ENCODE results near the gene ZNF584. TPM values are rescaled to one million over a fixed set of nuclear protein-coding genes. Genes with fewer than 3 reads are reported as not detected.
A peak's percentile ranks its signal among the peaks of the same experiment; 100 is the strongest.

Gene ZNF584
- total RNA-seq, 2 experiments from 2014 or later: 9.8 to 10.4 TPM

DNA sequence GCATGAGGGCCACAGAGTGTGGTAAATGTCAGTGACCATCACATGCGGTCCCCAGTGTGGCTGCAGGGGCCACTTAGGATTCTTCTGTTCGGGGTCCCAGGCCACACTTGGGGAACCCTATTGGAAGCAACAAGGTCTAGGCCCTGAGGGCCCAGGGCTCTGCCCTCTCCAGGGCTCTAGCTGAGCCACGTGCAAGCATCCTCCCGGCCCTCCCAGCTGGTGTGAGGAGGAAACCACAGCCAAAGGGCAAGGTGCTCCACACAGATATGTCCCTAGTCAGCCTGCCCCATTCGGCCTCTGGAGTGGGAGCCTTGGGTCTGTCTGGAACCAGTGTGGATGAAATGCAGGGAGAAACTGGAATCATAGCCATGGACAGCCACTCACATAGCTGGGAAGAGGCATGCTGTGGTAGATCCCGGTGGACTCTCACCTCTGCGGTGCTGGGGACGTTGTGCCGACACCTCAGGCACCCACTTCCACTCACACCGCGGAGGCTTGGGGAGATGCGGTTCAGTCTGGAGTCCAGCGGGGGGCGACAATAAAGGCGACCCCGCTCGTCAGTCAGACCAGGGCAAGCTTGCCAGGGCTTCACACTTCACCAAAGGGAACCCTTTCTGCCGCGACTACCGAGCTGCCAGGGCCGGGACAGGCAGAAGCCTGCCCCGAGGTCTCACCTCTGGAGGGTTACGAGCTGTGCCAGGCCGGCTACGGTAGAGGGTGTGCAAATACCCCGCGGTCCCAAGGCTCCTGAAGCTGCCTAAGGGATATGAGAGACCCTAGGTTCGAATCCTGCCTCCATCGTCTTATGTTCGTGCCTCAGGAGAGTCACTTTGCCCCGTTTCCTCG lies 41.6 kb upstream of the ZNF584 start:
- ChIA-PET POLR2A (no interaction called here), CTCF (ENCODE audit: unreplicated experiment) (no interaction called here)
- DNase-seq (ENCODE audit: low spot score): no peak
- Histone ChIP-seq H3K9me2 (ENCODE audit: insufficient read depth, low read length) (no peaks in the 10 kb centered on the region), H3K36me3 (ENCODE audit: insufficient read depth, low read length) (no peaks in the 10 kb centered on the region), H3K27ac (ENCODE audit: low read depth, low read length, poor library complexity, severe bottlenecking) (no peak overlapping the region), H2AFZ (ENCODE audit: low read length) (no peak overlapping the region), H3K9me3 (ENCODE audit: low read length) (no peaks in the 10 kb centered on the region), H3K79me2 (ENCODE audit: insufficient read depth, low read depth, low read length) (no peaks in the 10 kb centered on the region), H3K4me3 (ENCODE audit: low read depth, low read length, poor library complexity, severe bottlenecking) (no peak overlapping the region), H4K20me1 (ENCODE audit: insufficient read depth, low read length) (no peaks in the 10 kb centered on the region), H3K4me2 (ENCODE audit: low read length) (no peak overlapping the region), H3K4me1 (ENCODE audit: insufficient read depth, low read length, poor library complexity, severe bottlenecking) (peaks cover 11% of the 10 kb centered on the region)
- no TSS peak for BruUV-seq (replicated peaks)
- intact Hi-C loops (cut with micrococcal nuclease; ENCODE audit: unreplicated experiment): no loop called here
- TF ChIP-seq, protein P1, sequence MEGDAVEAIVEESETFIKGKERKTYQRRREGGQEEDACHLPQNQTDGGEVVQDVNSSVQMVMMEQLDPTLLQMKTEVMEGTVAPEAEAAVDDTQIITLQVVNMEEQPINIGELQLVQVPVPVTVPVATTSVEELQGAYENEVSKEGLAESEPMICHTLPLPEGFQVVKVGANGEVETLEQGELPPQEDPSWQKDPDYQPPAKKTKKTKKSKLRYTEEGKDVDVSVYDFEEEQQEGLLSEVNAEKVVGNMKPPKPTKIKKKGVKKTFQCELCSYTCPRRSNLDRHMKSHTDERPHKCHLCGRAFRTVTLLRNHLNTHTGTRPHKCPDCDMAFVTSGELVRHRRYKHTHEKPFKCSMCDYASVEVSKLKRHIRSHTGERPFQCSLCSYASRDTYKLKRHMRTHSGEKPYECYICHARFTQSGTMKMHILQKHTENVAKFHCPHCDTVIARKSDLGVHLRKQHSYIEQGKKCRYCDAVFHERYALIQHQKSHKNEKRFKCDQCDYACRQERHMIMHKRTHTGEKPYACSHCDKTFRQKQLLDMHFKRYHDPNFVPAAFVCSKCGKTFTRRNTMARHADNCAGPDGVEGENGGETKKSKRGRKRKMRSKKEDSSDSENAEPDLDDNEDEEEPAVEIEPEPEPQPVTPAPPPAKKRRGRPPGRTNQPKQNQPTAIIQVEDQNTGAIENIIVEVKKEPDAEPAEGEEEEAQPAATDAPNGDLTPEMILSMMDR (conservative IDR thresholded peaks at IDR 0.05; ENCODE audit: low read length): peak; percentile 29; the same call in 1 of the 2 replicates
- no peak for TF ChIP-seq EZH2phosphoT487 (IDR thresholded peaks at IDR 0.05; ENCODE audit: borderline replicate concordance, low read depth, low read length)

DNA sequence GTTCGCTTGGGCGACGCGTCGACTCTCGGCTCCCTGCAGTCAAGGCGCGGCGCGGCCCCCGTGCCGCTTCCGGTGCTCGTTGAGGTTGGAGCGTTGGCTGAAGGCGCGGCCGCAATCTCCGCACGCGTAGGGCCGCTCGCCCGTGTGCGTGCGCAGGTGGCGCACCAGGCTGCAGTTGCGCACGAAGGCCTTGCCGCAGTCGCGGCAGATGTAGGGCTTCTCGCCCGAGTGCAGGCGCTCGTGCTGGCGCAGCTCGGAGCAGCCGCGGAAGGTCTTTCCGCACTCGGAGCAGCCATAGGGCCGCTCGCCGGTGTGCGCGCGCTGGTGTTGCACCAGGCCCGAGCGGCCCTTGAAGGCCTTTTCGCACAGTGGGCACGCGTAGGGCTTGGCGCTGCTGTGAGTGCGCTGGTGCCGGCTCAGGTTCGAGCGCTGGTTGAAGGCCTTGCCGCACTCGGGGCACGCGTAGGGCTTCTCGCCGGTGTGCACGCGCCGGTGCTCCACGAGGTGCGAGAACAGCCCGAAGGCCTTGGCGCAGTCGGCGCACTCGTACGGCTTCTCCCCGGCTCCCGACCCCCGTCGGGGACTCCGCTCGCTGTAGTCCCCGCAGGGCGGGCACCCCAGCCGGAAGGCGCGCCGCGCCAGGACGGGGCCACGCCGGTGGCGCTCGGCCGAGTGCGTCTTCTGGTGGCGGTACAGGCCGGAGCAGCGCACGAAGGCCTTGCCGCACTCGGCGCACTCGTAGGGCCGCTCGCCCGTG lies 40.6 kb upstream of the ZNF584 start:
- POLR2A ChIA-PET: no interaction called here
- TF ChIP-seq, protein P1 (conservative IDR thresholded peaks at IDR 0.05; ENCODE audit: low read length): no peak
- BruUV-seq (replicated peaks): no TSS peak
- no peak for DNase-seq (ENCODE audit: low spot score)
- Histone ChIP-seq H2AFZ (ENCODE audit: low read length) (no peak overlapping the region), H4K20me1 (ENCODE audit: insufficient read depth, low read length) (no peaks in the 10 kb centered on the region), H3K9me3 (ENCODE audit: low read length) (no peaks in the 10 kb centered on the region), H3K4me1 (ENCODE audit: insufficient read depth, low read length, poor library complexity, severe bottlenecking) (peaks cover 14% of the 10 kb centered on the region), H3K36me3 (ENCODE audit: insufficient read depth, low read length) (no peaks in the 10 kb centered on the region), H3K27ac (ENCODE audit: low read depth, low read length, poor library complexity, severe bottlenecking) (no peak overlapping the region), H3K9me2 (ENCODE audit: insufficient read depth, low read length) (no peaks in the 10 kb centered on the region), H3K79me2 (ENCODE audit: insufficient read depth, low read depth, low read length) (no peaks in the 10 kb centered on the region), H3K4me2 (ENCODE audit: low read length) (no peak overlapping the region), H3K4me3 (ENCODE audit: low read depth, low read length, poor library complexity, severe bottlenecking) (no peak overlapping the region)
- intact Hi-C loops (cut with micrococcal nuclease; ENCODE audit: unreplicated experiment): no loop called here
- CTCF ChIA-PET (ENCODE audit: unreplicated experiment): no interaction called here

Measured in OCI-LY7 (cell line).